HTR-8/SVneo (cell line): Measurements from ENCODE around the gene EMC1.
"Not testable (repeated sequence)": the region's sequence is repeated elsewhere in the genome, so short reads cannot be mapped to it uniquely, and the experiment has no call there.

Experiments
- DNase-seq: peaks from one replicate; pipeline ENCODE4 v3.0.0; 2011; ENCODE audit warnings: low spot score, mixed read lengths; ENCODE audit not compliant: insufficient read length
- FAIRE-seq: peaks from 2 replicates; lab custom pipeline; 2011; peaks lifted over from hg19 to GRCh38; lab: Jason Lieb, UNC

EMC1 gene

GRCh38 chr1:19251305-19252196 is at the start of gene EMC1, which contains the start of gene MRTO4:
Gene EMC1 (minus strand): TSS chr1:19251524. CDS start chr1:19251509, 15 bp downstream.
Gene MRTO4 (plus strand): TSS chr1:19251805. CDS start chr1:19251836, 31 bp downstream.
- FAIRE-seq (peak; percentile 69), DNase-seq (peak; percentile 80)

GRCh38 chr1:19300211-19300610 is 48.9 kb upstream of the EMC1 start:
- DNase-seq (no peak), FAIRE-seq (no peak)

- FAIRE-seq, result no peak
- no peak for DNase-seq
Measured at GRCh38 chr1:19294638-19295037, 43.3 kb upstream of the EMC1 start.

GRCh38 chr1:19289244-19289643 is 37.9 kb upstream of the EMC1 start:
- DNase-seq, result no peak
- FAIRE-seq, result no peak

GRCh38 chr1:19288324-19289241 is 37.3 kb upstream of the EMC1 start, which contains the start of gene AKR7A3:
Gene AKR7A3 (minus strand): TSS chr1:19288770. CDS start chr1:19288709, 61 bp downstream.
- not testable (repeated sequence) for FAIRE-seq, DNase-seq

- DNase-seq, result no peak
- no peak for FAIRE-seq
Measured at GRCh38 chr1:19287436-19288185, 36.3 kb upstream of the EMC1 start.

- FAIRE-seq, DNase-seq: not testable (repeated sequence)
Measured at GRCh38 chr1:19285807-19286206, 34.5 kb upstream of the EMC1 start.

- not testable (repeated sequence) for DNase-seq, FAIRE-seq
Measured at GRCh38 chr1:19285366-19285765, 34.0 kb upstream of the EMC1 start.

GRCh38 chr1:19284881-19285280 is 33.6 kb upstream of the EMC1 start:
- FAIRE-seq (no peak), DNase-seq (no peak)

- DNase-seq, result no peak
Measured at GRCh38 chr1:19283891-19284290, 32.6 kb upstream of the EMC1 start.

GRCh38 chr1:19274636-19275035 is 23.3 kb upstream of the EMC1 start:
- FAIRE-seq, result no peak
- DNase-seq, result no peak

More at GRCh38 chr1:19283891-19284290, 32.6 kb upstream of the EMC1 start:
- FAIRE-seq, result no peak

GRCh38 chr1:19273844-19274531 is 22.7 kb upstream of the EMC1 start:
- not testable (repeated sequence) for DNase-seq

GRCh38 chr1:19273106-19273843 is 22.0 kb upstream of the EMC1 start:
- FAIRE-seq (no peak), DNase-seq (no peak)

More at GRCh38 chr1:19273844-19274531, 22.7 kb upstream of the EMC1 start:
- not testable (repeated sequence) for FAIRE-seq

GRCh38 chr1:19272064-19272463 is 20.7 kb upstream of the EMC1 start:
- FAIRE-seq (no peak), DNase-seq (no peak)

GRCh38 chr1:19270343-19270730 is 19.0 kb upstream of the EMC1 start:
- not testable (repeated sequence) for DNase-seq, FAIRE-seq

GRCh38 chr1:19269427-19270342 is 18.4 kb upstream of the EMC1 start:
- FAIRE-seq, DNase-seq: not testable (repeated sequence)

GRCh38 chr1:19268445-19268844 is 17.1 kb upstream of the EMC1 start:
- FAIRE-seq (no peak), DNase-seq (no peak)
